Osteoblast (primary cell): Measurements from ENCODE around the gene PHLDA2. TPM values are rescaled to one million over a fixed set of nuclear protein-coding genes. Genes with fewer than 3 reads are reported as not detected.

Source experiments
- DNase-seq: peaks from one replicate; pipeline ENCODE4 v3.0.0; 2011; ENCODE audit warnings: low spot score, mixed read lengths; ENCODE audit not compliant: insufficient read length; ENCODE audit errors: missing footprints
- H2AFZ ChIP-seq: 2 replicates; pipeline ENCODE4 v1.6.0; 2011; ENCODE audit warnings: mild to moderate bottlenecking, low read length
- H3K27ac ChIP-seq: 2 replicates; pipeline ENCODE4 v1.5.1; 2011; ENCODE audit warnings: mild to moderate bottlenecking, low read depth, low read length, moderate library complexity
- H3K27me3 ChIP-seq: 2 replicates; pipeline ENCODE4 v1.6.0; 2012; ENCODE audit warnings: mild to moderate bottlenecking, control low read depth, inconsistent platforms, low read length, moderate library complexity; ENCODE audit not compliant: insufficient read depth
- H3K36me3 ChIP-seq: 2 replicates; pipeline ENCODE4 v1.5.1; 2011; ENCODE audit warnings: mild to moderate bottlenecking, low read length, control low read depth, moderate library complexity; ENCODE audit not compliant: insufficient read depth
- H3K4me1 ChIP-seq: 2 replicates; pipeline ENCODE4 v1.5.1; 2011; ENCODE audit warnings: mild to moderate bottlenecking, low read length, control low read depth, moderate library complexity; ENCODE audit not compliant: insufficient read depth
- H3K4me2 ChIP-seq: 2 replicates; pipeline ENCODE4 v1.6.0; 2011; ENCODE audit warnings: mild to moderate bottlenecking, low read length; ENCODE audit not compliant: insufficient read depth
- H3K4me3 ChIP-seq: fragments of 200-600 bp; sonication (generic); 3 replicates; pipeline ENCODE4 v1.5.1; 2012; ENCODE audit warnings: mild to moderate bottlenecking, low read length, inconsistent platforms; ENCODE audit not compliant: insufficient read depth
- H3K79me2 ChIP-seq: 2 replicates; pipeline ENCODE4 v1.6.0; 2012; ENCODE audit warnings: mild to moderate bottlenecking, low read length, control low read depth, inconsistent platforms; ENCODE audit not compliant: insufficient read depth
- H3K9me3 ChIP-seq: 2 replicates; pipeline ENCODE4 v1.5.1; 2011; ENCODE audit warnings: low read depth, low read length, control low read depth
- H4K20me1 ChIP-seq: 2 replicates; pipeline ENCODE4 v1.6.0; 2012; ENCODE audit warnings: mild to moderate bottlenecking, low read length, control low read depth; ENCODE audit not compliant: insufficient read depth
- CTCF ChIP-seq: IDR thresholded peaks from 2 replicates; pipeline ENCODE4 v1.5.1; 2011; ENCODE audit warnings: mild to moderate bottlenecking, low read depth, low read length, moderate library complexity; ENCODE audit errors: extremely low read depth
- total RNA-seq: library from RNA; depleted of rRNA; stranded (reverse); fragments of >200 nt; gene quantifications from 2 replicates; pipeline ENCODE4 v1.2.3, GENCODE V29; 2012

Gene PHLDA2
- total RNA-seq, result 2.5 and 3.8 TPM in 2 replicates

- peaks cover 9% of the 10 kb centered on the region for H4K20me1 ChIP-seq
- peaks cover 28% of the 10 kb centered on the region for H3K79me2 ChIP-seq
- DNase-seq, result peak; percentile 97
- H3K4me3 ChIP-seq, result peak within 1 kb of the TSS; percentile 86
- no peak for TF ChIP-seq CTCF
- peak within 1 kb of the TSS; percentile 89 for H3K4me2 ChIP-seq
- no peaks in the 10 kb centered on the region for H3K9me3 ChIP-seq
- H3K27ac ChIP-seq, result peak within 1 kb of the TSS; percentile 76
- no peaks in the 10 kb centered on the region for H3K36me3 ChIP-seq
- H3K4me1 ChIP-seq, result peaks cover 27% of the 10 kb centered on the region
- H3K27me3 ChIP-seq, result no peaks in the 10 kb centered on the region
- peak within 1 kb of the TSS; percentile 80 for H2AFZ ChIP-seq
Observed at GRCh38 chr11:2928605-2929530, at the start of gene PHLDA2. TSS of gene PHLDA2 (minus strand) at chr11:2929420. CDS start at chr11:2929364, 56 bp downstream.

DNA sequence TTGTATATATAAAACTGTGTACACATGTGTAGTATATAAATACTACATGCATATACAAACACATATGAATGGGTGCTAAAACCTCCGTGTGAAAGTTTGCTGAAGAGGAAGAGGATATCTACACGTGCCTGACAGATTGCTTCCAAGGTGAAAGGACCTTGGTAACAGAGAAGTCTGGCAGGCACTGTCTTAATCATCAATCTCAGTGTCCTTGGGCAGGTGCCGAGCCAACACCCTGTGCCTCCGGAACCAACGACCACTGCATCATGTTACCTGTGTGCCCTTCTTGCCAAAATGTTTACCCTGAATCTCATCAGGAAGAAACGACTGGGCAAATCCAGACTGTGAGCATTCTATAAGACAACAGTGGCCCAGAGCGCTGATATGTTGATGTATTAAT is 47.9 kb upstream of the PHLDA2 start:
- Histone ChIP-seq H3K27ac (no peak overlapping the region), H2AFZ (no peak overlapping the region), H4K20me1 (peaks cover 25% of the 10 kb centered on the region), H3K4me1 (no peaks in the 10 kb centered on the region), H3K4me2 (no peak overlapping the region), H3K9me3 (no peaks in the 10 kb centered on the region), H3K27me3 (no peaks in the 10 kb centered on the region), H3K4me3 (no peak overlapping the region), H3K36me3 (peaks cover 71% of the 10 kb centered on the region), H3K79me2 (peaks cover 89% of the 10 kb centered on the region)
- DNase-seq, result no peak
- no peak for TF ChIP-seq CTCF

- Histone ChIP-seq H3K9me3 (no peaks in the 10 kb centered on the region), H3K36me3 (peaks cover 77% of the 10 kb centered on the region), H4K20me1 (peaks cover 19% of the 10 kb centered on the region), H3K79me2 (peaks cover 86% of the 10 kb centered on the region), H3K4me2 (no peak overlapping the region), H2AFZ (no peak overlapping the region), H3K4me3 (no peak overlapping the region), H3K4me1 (no peaks in the 10 kb centered on the region), H3K27me3 (no peaks in the 10 kb centered on the region), H3K27ac (no peak overlapping the region)
- TF ChIP-seq CTCF, result no peak
- no peak for DNase-seq
Observed at GRCh38 chr11:2976294-2977063, 47.3 kb upstream of the PHLDA2 start.

GRCh38 chr11:2975594-2975993 is 46.4 kb upstream of the PHLDA2 start:
- H3K9me3 ChIP-seq, result no peaks in the 10 kb centered on the region
- H3K27me3 ChIP-seq, result no peaks in the 10 kb centered on the region
- peak; percentile 62 for TF ChIP-seq CTCF
- no peak overlapping the region for H3K4me3 ChIP-seq
- H3K27ac ChIP-seq, result no peak overlapping the region
- H3K79me2 ChIP-seq, result peaks cover 82% of the 10 kb centered on the region
- DNase-seq, result no peak
- peaks cover 86% of the 10 kb centered on the region for H3K36me3 ChIP-seq
- no peak overlapping the region for H3K4me2 ChIP-seq
- H2AFZ ChIP-seq, result no peak overlapping the region
- H4K20me1 ChIP-seq, result peaks cover 19% of the 10 kb centered on the region
- H3K4me1 ChIP-seq, result no peaks in the 10 kb centered on the region
